Ishikawa (cell line): ENCODE measurements around the gene HOXA9.

Source experiments
- CEBPB ChIP-seq: IDR thresholded peaks from 2 replicates; pipeline ENCODE4 v1.6.1; 2012
- CREB1 ChIP-seq: IDR thresholded peaks from 2 replicates; pipeline ENCODE4 v1.6.1; 2012; ENCODE audit warnings: low read depth
- EGR1 ChIP-seq: IDR thresholded peaks from 2 replicates; pipeline ENCODE4 v1.6.1; 2012
- EP300 ChIP-seq: IDR thresholded peaks from 2 replicates; pipeline ENCODE4 v1.6.1; 2012; ENCODE audit warnings: borderline replicate concordance
- FOXM1 ChIP-seq: IDR thresholded peaks from 2 replicates; pipeline ENCODE4 v1.6.1; 2012; ENCODE audit warnings: low read depth, borderline replicate concordance
- NFIC ChIP-seq: IDR thresholded peaks from 2 replicates; pipeline ENCODE4 v1.6.1; 2012
- RAD21 ChIP-seq: IDR thresholded peaks from 2 replicates; pipeline ENCODE4 v1.6.1; 2012; ENCODE audit warnings: low read depth
- TAF1 ChIP-seq: IDR thresholded peaks from 2 replicates; pipeline ENCODE4 v1.6.1; 2012; ENCODE audit warnings: low read depth, mild to moderate bottlenecking
- TCF12 ChIP-seq: IDR thresholded peaks from 2 replicates; pipeline ENCODE4 v1.6.1; 2012; ENCODE audit warnings: low read depth
- TEAD4 ChIP-seq: IDR thresholded peaks from 2 replicates; pipeline ENCODE4 v1.6.1; 2012
- YY1 ChIP-seq: IDR thresholded peaks from 2 replicates; pipeline ENCODE4 v1.6.1; 2012; ENCODE audit warnings: low read depth
- ZBTB7A ChIP-seq: IDR thresholded peaks from 2 replicates; pipeline ENCODE4 v1.6.1; 2012; ENCODE audit warnings: low read depth
- TF ChIP-seq, protein P1 (sequence below): IDR thresholded peaks from 2 replicates; pipeline ENCODE4 v1.6.1; 2012; ENCODE audit warnings: low read depth, mild to moderate bottlenecking
- TF ChIP-seq, protein P2 (sequence below): IDR thresholded peaks from 2 replicates; pipeline ENCODE4 v1.6.1; 2012
- TF ChIP-seq, protein P3 (sequence below): IDR thresholded peaks from 2 replicates; pipeline ENCODE4 v1.6.1; 2012

The HOXA9 gene

DNA sequence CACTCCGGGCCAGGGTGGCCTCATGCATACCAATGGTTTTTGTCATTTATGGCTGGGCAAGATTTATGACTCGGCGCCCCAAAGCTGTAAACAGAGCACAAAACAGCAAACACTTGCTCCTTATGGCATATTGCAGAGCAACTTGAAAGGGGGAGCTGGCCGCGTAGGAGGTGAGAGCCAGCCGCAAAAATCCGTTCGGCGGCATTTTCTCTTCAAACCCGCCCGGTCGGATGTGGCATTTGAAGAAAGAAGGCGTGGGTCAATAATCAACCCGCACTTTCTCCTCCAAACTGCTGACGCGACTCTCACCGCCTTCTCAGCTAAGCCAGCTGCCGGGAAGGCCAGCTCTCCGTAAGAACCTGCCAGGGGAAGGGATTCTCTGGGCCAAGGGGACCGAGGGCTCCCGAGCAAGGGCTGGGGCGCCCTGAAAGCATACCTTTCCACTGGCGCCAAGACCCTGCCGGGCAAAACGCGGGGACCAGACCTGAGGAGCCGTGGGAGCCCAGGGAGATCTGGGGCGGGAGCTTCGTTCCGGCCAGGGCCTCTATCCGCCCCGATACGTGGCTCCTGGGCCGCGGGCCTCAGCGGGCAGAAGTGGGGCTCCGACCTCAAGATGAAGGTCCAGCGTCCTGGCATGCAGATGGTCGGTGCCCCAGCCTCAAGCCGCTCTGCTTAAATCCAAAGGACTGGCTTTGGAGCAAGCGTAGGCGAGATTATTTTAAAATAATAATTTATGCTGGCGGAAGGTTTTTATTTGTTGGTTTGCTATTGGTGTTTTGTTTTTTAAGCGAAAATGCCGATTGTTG lies 49.9 kb downstream of the HOXA9 start:
- TF ChIP-seq ZBTB7A: no peak
- no peak for TF ChIP-seq EP300
- TF ChIP-seq, protein P1, sequence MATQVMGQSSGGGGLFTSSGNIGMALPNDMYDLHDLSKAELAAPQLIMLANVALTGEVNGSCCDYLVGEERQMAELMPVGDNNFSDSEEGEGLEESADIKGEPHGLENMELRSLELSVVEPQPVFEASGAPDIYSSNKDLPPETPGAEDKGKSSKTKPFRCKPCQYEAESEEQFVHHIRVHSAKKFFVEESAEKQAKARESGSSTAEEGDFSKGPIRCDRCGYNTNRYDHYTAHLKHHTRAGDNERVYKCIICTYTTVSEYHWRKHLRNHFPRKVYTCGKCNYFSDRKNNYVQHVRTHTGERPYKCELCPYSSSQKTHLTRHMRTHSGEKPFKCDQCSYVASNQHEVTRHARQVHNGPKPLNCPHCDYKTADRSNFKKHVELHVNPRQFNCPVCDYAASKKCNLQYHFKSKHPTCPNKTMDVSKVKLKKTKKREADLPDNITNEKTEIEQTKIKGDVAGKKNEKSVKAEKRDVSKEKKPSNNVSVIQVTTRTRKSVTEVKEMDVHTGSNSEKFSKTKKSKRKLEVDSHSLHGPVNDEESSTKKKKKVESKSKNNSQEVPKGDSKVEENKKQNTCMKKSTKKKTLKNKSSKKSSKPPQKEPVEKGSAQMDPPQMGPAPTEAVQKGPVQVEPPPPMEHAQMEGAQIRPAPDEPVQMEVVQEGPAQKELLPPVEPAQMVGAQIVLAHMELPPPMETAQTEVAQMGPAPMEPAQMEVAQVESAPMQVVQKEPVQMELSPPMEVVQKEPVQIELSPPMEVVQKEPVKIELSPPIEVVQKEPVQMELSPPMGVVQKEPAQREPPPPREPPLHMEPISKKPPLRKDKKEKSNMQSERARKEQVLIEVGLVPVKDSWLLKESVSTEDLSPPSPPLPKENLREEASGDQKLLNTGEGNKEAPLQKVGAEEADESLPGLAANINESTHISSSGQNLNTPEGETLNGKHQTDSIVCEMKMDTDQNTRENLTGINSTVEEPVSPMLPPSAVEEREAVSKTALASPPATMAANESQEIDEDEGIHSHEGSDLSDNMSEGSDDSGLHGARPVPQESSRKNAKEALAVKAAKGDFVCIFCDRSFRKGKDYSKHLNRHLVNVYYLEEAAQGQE: no peak
- TF ChIP-seq RAD21: no peak
- TF ChIP-seq CEBPB: no peak
- no peak for TF ChIP-seq TAF1
- TF ChIP-seq TEAD4: no peak
- TF ChIP-seq, protein P2, sequence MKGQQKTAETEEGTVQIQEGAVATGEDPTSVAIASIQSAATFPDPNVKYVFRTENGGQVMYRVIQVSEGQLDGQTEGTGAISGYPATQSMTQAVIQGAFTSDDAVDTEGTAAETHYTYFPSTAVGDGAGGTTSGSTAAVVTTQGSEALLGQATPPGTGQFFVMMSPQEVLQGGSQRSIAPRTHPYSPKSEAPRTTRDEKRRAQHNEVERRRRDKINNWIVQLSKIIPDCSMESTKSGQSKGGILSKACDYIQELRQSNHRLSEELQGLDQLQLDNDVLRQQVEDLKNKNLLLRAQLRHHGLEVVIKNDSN: no peak
- no peak for TF ChIP-seq YY1
- TF ChIP-seq EGR1: no peak
- TF ChIP-seq TCF12: no peak
- no peak for TF ChIP-seq NFIC
- no peak for TF ChIP-seq FOXM1

DNA sequence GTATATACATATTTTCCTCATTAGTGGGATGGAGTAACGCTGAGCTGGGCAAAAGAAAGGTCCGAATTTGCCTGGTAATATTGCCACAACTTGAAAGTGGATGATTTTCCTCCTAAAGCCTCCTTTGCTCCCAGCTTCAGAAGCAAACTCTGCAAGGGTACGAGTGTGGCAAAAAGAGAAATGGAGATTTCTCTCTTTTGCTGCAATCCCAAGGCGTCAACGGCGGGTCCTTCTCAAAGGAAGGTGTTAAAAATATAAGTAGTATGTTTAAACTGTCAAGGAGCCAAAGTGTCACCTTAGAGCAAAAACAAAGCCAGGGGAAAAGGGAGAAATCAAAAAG lies 50.5 kb downstream of the HOXA9 start:
- TF ChIP-seq TCF12 (no peak), NFIC (no peak), TAF1 (no peak), EGR1 (no peak), FOXM1 (no peak), CEBPB (no peak), RAD21 (no peak)
- TF ChIP-seq, protein P2: no peak
- TF ChIP-seq, protein P3, sequence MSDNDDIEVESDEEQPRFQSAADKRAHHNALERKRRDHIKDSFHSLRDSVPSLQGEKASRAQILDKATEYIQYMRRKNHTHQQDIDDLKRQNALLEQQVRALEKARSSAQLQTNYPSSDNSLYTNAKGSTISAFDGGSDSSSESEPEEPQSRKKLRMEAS: no peak

DNA sequence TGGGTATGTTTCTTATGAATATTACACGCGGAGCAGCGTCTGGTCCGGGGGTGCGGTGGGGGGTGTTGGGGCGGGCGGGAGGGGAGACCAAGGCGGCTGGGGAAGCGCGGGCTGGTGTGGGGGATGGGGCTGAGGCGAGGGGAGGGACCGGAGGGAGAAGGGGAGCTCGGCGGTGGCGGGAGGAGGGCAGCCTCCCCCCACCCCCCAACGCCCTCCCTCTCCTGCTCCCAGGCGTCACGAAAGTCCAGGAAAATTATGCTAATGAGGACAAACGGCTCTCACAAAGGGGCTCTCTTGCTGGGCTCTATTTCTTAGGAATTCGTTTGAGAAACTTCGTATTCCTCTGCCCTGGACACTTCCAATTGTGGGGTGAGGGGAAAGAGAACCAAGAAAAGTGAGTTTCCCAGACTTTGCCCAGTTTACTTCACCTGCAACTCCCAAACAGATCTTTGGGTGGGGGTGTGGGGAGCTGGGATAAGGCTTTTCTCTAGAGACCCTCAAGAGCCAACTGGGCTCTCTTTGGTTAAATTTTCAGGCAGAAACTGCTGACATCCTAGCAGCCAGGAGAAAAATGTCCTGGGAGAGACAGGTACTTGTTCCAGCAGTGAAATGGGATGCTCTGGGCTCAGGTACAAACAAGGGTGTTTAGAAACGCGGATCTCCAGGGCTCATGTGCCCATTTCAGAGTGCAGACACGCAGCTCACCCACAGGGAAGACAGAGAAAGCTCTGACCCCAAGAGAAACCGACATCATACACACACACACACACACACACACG lies 51.2 kb downstream of the HOXA9 start:
- no peak for TF ChIP-seq YY1
- no peak for TF ChIP-seq RAD21
- TF ChIP-seq, protein P3: no peak
- no peak for TF ChIP-seq TCF12
- TF ChIP-seq, protein P1: no peak
- TF ChIP-seq EGR1: no peak
- TF ChIP-seq, protein P2: no peak
- TF ChIP-seq EP300: no peak
- TF ChIP-seq CEBPB: no peak
- TF ChIP-seq NFIC: no peak
- no peak for TF ChIP-seq ZBTB7A
- TF ChIP-seq CREB1: no peak
- TF ChIP-seq TAF1: no peak
- TF ChIP-seq FOXM1: no peak

DNA sequence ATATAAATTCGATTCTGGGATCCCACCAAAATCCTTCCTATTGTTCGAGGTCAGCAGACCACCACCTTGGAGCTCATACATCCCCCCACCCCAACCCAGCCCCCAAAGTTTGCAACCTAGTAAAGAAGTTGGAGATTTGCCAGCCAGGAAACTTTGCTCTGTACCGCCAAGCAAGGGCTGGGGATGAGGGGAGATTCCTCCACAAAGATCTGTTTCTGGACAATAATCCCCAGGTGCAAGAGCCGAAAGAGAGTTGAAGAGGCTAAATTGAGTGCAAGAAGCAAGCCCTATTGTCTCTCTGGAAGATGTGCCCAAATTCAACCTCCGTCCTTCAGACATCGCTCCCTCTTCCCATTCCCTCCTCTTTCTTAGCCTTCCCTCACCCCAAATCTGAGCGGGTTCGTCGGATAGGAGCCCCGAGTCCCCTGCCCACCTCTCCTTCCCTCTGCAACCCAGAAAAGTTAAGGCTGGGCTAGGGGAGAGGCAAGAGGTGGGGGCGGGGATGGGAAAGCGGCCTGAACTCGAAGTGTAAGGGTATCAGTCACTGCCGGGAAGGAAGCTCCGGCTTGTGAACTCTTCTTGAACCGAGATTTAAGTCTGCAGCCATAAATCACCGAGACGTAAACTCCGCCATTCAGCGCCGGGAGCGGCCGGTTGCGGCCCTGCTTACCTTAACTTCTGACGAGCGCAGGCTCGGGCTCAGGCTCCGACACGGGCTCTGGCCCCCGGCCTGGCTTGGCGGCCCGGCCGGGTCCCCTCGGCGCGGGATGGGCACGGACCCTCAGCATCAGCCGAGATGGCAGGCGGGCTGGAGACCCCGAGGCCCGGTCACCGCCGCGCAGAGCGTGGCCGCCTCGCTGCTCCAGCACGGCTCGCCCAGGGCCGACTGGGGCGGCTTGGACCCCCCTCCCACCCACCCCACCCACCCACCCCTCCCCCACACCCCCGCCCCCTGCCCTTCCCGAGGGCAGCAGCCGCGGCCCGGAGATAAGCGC lies 52.1 kb downstream of the HOXA9 start:
- TF ChIP-seq CEBPB (no peak), TEAD4 (no peak), YY1 (no peak)
- TF ChIP-seq, protein P3: no peak
